GM19035 (cell line): ENCODE measurements around the gene NSUN7.

ENCODE experiments used
- ATAC-seq: cut with Tn5 transposase; IDR thresholded peaks from one replicate; pipeline ENCODE4 v1.9.1; 2021; ENCODE audit not compliant: unreplicated experiment

NSUN7 gene

DNA sequence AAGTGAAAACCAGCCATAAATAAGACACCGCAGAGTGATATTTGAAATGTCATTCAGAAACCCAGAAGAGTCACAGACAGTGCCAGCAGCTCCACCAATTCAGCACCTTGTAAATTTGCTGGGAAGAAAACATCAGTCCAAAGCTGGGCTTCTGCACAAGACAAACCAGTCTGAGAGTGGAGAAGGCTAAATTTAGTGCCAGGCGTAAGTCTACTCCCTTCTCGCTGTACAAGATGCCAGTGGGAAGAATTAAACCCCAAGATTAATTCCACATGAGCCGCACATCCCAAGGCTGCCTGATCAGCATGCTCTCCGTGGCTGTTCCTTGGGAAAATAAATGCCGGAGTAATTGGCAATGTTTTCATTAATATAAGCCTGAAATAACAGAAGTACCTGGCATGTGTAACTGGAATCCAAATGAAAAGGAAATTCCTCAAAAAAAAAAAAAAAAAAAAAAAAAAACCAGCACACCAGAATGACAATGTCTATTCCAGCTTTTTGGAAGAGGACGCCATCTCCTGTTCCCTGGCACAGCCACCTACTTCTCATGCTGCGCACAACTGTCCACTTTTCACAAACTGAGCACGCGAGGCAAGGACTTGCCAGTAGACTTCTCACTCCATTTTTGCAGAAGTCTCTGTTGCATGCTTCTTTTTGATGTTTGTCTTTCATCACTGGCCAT is 95.5 kb downstream of the NSUN7 start:
- no peak for ATAC-seq

DNA sequence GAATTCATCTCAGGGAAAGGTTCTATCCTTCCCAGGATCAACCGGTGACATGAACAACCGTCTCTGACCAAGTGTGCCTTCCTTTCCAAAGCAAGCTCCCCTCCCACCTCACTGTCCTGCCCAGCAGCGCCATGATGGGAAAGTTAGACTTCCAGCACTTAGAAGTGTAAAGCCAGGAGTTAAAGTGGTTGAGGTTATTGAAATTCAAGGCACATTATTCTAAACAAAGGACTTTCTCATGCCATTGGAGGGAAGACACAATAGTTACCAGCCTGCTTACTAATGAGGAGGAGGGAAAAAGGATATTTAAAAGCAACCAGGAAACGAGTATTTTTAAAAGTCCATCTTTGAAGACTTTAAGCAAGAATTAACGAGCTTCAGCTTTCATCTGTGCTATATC is 96.8 kb downstream of the NSUN7 start:
- ATAC-seq, result no peak

DNA sequence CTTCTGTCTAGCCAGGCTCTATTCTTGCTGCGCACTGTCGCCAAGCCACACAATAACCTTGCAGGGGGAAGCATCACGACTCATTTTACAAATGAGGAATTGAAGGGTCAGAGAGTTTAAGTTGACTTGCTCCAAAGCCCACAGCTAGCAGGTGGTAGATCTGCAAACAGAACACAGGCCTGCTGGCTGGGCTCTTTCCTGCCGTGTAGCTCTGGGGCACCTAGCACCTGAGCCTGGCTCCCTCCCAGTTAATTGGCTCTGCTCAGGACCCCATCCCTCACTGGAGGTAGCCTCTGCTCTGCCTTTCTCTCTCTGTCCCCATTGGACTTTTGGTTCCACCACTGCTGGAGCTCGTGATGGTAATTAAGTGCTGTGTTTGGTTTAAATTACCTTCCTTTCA is 98.5 kb downstream of the NSUN7 start:
- no peak for ATAC-seq

DNA sequence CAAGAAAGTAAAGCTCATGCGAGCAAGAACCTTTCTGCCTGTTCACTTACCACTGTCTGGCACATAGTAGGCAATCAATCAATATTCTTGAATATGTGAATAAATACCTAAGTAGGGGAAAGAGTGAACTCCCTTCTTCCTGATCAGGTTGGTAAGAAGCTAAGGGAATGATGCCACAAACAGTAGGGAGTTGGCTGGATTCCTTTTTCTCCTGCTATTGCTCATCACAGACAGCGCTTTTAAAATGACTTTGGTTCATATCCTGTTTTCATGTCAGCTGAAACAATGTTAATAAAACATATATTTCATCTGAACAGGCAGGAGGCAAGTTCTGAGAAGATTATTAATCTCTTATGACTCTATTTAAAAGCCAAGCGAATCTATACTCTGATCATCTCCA is 99.2 kb downstream of the NSUN7 start:
- ATAC-seq, result no peak

DNA sequence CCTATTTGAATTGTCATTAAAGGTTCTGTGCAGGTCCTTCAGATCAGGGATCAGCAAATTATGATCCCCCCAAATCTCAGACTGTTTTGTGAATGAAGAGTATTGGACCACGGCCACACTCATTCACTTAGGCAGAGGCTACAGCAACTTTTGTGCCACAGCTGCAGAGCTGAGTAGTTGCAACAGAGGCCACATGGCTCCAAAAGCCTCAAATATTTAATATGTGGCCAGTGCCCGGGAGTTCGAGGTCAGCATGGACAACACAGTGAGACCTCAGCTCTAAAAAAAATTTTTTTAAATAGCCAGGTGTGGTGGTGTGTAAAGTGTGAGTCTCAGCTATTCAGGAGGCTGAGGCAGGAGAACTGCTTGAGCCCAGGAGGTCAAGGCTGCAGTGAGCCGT is 100.7 kb downstream of the NSUN7 start:
- no peak for ATAC-seq

DNA sequence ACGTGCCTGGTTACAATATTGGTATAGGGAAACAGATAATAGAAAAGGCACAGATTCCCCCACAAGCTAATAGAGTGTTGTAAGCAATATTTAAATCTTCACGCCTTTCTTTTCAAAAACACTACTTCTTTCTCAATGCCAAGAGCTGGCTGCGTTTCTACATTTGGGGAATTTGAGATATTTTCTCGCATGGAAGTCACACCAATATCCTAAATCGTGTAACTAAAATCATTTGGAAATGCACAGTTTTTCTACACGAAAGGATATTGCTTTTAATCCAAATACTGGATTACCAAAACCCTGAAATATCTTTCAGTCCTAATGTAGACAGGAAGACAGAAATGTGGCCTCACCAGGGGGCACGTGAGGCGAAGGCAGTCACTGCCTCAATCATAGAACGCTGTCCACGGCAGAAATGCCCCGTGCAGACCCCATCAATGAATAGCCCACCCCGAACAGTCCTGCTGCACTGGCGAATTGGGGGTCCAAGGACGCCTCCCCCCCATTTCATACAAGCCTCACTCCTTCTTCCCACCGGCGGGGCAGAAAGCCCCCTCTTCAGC is 106.6 kb downstream of the NSUN7 start:
- no peak for ATAC-seq

DNA sequence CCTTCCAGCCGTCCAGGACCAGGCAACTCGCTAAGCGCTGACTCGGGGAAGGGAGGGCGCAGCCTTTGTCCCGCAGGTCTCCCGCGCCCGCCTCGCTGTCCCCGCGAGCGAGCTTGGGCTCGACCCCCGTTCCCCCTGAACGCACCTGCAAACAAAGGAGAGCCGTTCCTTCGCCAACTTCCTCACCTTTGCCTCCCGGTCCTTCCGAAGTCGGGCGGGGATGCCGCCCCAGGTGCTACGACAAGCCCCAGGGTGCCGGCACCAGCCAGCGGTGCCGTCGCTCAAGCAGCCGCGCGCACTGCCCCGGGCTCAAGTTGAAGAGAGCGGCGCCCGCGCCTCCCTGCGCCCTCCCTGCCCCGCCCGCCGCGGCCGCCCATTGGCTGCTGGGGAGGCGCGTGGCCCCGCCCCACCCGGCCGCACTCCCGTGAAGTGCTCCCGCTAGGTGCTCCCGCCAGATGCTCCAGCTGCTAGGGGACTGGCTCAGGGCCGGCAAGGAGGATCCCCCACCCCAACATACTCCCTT is 107.1 kb downstream of the NSUN7 start:
- ATAC-seq, result peak; percentile 92

DNA sequence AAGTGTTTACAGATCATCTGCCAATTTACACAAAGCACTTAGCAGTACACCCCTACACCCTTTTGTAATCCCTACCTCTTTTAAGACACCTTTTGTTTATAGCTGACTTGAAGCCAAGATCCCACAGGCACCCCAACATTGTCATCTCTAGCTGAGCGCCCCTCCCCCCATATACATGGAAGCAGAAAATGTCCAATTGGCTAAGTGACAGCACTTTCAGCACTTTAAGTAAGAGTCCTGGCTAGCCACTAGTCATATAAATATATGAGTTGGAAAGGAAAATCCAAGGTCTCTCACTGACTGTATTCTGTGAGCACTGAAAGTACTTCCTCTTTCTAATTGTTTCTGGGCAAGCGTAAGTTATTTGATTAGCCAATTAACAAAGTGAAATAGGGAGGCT is 108.2 kb downstream of the NSUN7 start:
- no peak for ATAC-seq

DNA sequence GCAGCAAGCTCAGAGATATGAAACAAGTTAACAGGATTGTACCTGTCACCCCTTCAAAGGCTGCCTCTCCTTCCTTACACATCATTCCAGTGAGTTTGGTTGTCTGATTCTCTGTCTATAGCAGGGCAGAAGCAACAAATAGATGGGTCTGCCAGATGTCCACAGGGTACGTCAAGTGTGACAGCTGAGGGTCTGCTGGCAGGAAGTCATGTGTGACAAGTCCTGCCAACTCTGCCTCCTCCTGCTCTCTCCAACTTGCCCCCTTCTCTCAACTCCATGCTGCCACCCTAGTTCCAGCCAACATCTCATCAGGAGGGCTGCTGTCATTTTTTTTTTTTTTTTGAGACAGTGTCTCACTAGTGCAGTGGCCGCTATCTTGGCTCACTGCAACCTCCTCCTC is 109.2 kb downstream of the NSUN7 start:
- ATAC-seq, result no peak
